Non-pigmented ciliary epithelial cell (primary cell): Measurements from ENCODE around the gene RTCA.
"Not testable (repeated sequence)": the region's sequence is repeated elsewhere in the genome, so short reads cannot be mapped to it uniquely, and the experiment has no call there.

Experiments used
- DNase-seq: peaks from one replicate; pipeline ENCODE4 v3.0.0-alpha.2; 2010; ENCODE audit warnings: low read depth

The RTCA gene

DNA sequence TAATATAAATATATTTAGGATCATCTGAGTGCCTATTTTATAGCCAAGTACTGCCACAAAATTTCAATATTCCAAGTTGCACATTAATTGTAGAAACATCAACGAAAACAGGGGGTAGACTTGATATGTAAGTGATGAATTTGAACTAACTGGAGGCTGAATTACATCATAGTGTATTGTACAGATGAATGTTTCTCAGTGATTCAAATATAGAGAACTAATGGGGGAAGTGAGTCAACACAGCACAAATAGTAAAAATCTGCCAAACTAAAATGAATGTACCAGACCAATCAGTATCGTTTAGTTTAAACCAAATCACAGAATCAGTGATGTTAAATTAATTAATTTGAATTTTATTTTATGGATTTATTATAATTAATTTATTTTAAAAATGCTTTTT is 42.8 kb downstream of the RTCA start:
- DNase-seq: peak; percentile 4

DNA sequence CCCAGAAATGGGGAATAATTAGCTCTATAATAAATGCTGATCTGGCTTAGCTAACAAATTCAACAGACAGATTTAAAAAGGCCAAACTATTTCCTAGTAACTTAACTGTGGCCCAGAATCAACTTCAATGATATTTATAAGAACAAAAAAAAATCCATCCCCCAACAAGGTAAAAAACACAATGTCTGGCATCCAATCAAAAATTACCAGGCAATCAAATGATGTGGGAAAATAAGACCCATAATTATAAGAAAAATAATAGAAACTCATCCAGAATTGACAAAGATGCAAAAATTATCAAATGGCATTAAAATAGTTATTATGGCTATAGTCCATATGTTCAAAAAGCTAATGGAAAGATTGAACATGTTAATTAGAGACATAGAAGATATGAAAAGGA is 43.8 kb downstream of the RTCA start:
- no peak for DNase-seq

DNA sequence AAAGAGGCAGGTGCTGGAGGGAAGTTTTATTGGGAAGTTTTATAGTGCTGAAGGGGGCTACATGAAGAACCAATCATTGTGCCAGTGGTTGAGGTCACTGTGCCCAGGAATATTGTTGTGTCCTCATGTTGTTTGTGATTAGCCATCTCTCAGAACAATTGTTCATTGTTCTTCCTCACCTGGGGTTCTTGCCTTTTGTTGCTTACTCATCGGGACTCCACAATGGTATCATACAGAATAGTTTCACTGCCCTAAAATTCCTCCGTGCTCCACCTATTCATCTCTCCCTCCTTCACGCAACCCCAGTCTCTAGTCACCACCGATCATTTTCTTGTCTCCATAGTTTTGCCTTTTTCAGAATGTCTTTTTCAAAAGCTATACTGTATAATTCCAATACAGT is 47.4 kb downstream of the RTCA start:
- no peak for DNase-seq

DNA sequence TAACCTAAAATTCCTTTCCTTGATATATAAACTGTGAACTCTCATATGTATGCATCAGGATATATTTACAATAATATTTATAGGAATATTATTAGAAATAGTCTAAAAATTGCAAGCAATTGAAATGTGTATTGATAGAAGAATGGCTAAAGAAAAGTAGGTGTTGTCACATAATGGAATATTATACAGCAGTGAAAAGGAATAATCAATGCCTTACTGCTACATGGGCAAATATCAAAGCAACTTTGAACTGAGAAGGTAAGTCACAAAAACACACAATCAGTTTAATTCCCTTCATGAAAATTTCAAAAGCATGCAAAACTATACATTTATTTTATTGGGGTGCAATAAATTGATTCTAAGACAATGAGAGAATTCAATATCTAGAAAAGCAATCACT is 50.6 kb downstream of the RTCA start:
- no peak for DNase-seq

DNA sequence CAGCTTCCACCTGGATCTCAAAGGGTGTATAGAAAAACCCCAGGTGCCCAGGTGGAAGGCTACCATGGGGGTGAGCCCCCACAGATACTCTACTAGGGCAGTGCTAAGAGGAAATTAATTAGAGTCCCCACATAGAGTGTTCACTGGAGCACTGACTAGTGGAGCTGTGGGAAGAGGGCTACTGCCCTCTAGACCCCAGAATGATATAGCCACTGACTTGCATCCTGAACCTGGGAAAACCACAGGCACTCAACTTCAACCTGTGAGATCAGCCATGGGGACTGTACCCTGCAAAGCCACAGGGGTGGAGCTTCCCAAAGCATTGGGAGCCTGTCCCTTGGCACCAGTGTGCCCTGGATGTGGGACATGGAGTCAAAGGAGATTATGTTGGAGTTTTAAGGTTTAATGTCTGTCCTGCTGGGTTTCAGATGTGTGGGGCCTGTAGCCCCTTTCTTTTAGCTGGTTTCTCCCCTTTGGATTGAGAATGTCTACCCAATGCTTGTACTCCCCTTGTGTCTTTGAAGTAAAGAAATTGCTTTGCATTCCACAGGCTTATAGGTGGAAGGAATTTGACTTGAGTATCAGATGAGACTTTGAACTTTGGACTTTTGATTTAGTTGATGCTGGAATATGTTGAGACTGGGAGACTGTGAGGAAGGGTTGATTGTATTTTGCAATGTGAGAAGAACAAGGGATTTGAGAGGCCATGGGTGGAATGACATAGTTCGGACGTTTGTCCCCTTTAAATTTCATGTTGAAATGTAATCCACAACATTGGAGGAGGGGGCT is 54.5 kb downstream of the RTCA start:
- no peak for DNase-seq

DNA sequence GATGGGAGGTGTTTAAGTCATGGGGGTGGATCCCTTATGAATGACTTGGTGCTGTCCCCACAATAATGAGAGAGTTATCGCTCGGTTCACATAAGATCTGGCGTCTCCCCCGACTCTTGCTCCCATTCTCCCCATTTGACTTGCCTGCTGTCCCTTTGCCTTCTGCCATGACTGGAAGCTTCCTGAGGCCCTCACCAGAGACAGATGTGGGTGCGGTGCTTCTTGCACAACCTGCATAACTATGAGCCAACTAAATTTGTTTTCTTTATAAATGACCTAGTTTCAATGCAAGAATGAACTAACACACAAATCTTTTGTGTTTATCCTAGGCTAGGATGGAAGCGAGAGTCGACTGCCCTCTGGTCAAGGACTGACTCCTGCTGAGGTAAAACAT is 55.1 kb downstream of the RTCA start:
- DNase-seq: no peak

DNA sequence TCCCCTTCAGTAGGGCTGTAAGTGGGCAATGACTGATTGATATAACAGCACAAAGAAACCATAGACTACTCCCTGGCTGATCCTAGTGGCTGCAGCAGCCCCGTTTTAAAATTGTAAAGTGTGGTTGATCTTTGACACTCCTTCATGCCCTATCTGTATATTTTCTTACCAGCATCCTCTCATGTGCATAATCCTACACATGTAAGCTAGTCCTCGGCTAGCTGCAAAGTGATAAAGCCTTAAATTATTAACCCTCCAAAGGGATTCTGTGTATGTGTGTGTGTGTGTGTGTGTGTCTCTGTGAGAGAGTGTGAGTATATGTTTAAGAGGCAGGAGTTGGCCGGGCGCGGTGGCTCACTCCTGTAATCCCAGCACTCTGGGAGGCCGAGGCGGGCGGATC is 55.5 kb downstream of the RTCA start:
- DNase-seq: no peak

DNA sequence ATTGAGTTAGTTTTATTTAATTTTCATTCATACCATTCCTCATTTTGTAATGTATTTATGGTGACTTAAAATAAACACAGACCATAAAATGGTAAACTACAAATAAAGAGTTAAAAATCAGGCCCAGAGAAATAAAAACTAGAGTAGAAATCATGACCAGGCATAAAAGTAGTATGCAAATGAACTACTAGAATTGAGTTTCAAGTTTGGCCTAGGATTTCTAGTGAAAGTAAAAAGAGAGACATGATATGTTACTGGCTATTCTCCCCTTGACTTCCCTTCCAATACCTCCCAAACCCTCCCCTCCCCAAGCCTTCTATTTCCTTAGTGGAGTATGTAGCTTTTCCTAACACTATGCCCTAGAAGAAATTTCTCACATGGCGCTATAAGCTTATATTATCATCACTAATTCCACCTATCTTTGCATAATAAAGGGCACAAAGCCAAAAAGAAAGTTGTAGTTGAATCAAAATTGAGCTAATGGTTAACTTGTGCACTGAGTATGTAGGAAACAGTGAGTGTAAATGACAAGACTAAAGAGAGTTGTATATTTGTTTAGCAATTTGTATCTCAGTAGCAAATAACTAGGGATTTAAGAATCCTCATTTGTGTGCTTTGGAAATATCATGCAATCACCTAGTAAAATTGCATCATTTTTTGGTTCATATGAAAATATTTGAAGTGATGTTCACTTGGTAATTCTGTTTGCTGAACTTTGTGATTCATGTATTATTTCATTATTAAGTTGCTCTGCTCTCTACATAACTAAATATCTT is 56.6 kb downstream of the RTCA start:
- DNase-seq: no peak

DNA sequence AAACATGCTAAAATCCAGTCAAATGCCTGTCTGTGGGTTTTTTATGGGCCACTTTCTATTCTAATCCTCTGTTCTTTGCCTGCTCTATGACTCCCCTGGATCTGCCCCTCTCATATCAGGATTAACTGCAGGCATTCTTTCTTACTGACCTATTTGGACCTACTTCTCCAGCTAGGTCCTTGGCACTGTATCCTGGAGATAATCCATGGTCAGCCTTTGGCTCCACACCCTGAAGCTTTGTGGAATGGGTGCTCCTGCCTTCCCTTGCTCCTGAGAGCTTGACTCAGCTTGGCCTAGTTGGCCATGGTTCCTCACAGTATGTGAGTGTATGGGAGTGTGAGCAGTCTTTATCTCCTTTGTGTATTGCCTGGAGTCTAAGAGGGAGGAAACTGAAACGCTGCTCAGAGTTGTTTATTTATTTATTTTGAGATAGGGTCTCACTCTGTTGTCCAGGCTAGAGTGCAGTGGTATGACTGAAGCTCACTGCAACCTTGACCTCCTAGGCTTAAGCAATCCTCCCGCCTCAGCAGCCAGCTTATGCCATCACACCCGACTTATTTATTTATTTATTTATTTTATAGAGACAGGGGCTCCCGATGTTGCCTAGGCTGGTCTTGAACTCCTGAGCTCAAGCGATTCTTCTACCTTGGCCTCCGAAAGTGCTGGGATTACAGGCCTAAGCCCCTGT is 57.5 kb downstream of the RTCA start:
- no peak for DNase-seq

DNA sequence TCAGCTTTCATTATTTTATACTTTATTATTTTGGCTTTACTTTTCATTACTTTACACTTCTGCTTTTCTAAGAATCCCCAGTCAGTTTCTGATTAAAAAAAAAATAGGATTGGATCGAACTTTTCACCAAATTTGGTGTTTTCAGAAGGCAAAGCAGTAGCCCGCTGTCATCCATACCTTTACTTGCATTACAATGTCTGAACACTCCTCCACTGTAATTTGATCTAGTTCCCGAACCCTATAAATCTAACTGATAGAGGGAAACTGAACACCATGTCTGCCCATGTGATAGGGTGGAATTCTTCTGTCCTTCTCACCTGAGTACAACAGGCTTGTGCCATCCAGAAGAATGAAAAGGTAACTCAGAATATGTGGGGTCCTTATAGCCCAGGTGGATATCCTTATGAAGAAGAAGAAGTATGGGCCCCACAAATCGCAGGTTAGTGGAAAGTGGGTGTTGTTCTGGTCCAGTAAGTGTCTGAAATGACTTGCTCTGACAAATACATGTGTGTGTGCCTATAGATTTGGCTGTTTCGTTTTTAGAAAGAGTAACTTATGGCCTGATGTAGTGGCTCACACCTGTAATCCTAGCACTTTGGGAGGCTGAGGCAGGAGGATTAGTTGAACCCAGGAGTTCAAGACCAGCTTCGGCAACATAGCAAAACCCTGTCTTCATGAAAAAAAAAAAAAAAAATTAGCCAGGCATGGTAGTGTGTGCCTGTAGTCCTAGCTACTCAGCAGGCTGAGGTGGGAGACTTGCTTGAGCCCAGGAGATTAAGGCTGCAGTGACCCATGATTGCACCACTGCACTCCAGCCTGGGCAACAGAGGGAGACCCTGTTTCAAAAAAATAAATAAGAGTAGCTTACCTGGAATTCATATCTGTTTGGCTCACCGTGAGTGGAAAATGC is 59.7 kb downstream of the RTCA start:
- no peak for DNase-seq

DNA sequence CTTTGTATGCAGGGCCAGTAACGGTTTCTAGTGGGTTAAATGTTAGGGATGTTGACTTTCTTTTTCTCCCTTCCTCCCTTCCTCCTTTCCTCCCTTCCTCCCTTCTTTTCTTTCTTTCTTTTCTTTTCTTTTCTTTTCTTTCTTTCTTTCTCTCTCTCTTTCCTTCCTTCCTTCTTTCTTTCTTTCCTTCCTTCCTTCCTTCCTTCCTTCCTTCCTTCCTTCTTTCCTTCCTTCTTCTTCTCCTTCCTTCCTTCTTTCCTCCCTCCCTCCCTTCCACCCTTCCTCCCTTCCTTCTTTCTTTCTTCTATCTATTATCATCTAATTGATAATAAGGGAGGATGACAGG is 60.3 kb downstream of the RTCA start:
- DNase-seq: not testable (repeated sequence)

DNA sequence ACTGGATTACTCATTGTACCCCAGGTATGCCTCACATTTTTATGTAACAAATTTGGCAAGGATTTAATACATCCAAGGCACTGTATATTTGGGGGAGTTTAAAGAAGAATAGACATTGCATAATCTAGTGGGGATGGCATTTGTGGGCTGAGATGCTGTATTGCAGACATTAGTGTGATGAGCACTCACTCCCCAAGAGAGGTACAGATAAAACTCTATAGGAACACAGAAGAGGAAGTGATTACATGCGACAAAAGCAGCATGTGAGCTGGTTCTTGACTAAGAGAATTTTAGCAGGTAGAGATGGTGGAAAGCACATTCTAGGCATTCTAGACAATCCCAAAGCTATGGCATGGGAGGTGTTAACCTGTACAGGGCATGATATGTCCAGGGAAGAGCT is 62.1 kb downstream of the RTCA start:
- no peak for DNase-seq

DNA sequence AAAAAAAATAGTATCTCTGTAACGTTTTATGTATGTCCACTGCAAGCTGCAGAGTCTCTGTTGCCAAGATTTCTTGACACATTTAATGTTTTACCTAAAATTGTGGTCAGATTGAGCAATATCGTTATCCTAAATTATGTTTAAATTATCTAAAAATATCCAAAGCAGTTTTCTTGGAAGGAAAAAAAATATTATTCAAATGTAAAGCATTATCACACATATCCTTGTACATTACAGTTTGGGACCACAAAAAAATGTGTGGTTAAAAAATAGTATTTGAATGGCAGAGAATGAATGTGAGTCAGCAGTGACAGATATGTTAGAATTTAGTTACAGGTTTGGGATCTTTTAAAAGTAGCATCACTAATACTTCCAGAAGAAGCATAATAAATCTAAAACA is 65.1 kb downstream of the RTCA start:
- DNase-seq: not testable (repeated sequence)

DNA sequence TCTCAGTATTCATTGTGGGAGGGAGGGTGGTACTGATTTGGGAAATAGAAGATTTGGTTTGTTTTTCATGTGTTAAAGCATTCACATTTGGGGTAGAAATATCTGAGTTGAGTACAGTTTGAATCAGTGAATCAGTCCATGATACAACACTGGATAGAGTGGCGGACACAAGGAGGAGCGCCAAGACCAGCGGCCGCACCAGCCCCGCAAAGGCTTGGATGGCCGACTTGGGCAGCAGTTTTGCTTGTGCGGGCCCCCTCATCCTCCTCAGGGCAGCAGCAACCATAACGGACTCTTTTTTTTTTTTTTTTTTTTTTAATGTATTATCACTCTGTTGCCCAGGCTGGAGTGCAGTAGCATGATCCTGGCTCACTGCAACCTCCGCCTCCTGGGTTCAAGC is 66.3 kb downstream of the RTCA start:
- no peak for DNase-seq

DNA sequence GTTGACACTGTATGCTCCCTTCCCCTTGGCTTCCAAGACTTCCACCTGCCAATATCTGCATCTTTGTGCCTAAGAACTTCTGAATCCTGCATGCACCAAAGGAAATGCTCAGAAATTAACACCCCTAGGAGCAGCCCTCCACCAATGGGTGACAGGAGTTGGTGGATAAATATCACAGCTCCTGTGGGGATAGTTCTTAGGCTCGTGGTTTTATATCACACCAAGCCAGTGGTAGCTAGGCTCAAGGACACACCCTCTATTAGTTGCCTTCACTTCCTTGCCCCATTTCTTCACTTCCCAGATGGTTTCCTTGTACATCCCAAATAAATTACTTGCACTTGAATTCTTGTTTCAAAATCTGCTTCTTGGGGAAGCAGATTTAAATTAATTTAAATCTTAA is 69.4 kb downstream of the RTCA start:
- no peak for DNase-seq

DNA sequence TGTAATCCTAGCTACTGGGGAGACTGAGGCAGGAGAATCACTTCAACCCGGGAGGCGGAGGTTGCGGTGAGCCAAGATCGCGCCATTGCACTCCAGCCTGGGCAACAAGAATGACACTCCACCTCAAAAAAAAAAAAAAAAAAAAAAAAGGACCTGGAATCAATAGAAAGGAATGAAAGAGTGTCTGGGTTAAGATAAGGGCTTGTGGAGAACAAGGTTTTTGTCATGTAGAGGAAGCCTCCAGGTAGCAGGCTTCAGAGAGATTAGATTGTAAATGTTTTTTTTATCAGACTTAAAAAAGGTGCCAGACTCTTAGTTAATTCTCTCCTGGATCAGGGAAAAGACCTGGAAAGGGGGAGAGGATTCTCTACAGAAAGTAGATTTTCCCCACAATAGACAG is 71.9 kb downstream of the RTCA start:
- DNase-seq: not testable (repeated sequence)

DNA sequence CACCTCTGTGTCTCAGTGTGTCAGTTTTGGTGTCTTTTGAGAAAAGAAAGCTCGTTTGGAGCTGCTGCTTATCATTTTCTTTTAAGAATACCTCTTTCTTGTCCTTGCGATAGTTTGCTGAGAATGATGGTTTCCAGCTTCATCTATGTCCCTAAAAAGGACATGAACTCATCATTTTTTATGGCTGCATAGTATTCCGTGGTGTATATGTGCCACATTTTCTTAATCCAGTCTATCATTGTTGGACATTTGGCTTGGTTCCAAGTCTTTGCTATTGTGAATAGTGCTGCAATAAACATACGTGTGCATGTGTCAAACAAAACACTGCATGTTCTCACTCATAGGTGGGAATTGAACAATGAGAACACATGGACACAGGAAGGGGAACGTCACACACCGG is 73.7 kb downstream of the RTCA start:
- not testable (repeated sequence) for DNase-seq

DNA sequence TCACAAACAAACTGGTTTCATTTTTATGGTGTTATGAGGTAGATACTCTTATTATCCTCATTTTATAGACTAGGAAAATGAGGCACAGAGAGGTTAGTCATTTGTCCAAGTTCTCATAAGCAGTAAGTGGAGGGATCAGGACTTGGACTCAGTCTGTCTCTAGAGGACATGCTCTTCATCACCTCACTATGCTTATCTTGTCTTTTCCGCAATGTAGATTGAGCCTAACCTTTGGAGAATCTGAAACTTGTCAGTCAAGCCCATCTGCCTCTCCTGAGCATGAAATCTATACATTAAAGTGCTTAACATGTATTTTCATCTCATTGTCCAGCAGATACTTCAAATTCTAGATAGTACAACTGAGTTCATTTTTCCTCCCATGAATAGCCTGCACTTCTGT is 74.5 kb downstream of the RTCA start:
- DNase-seq: no peak

DNA sequence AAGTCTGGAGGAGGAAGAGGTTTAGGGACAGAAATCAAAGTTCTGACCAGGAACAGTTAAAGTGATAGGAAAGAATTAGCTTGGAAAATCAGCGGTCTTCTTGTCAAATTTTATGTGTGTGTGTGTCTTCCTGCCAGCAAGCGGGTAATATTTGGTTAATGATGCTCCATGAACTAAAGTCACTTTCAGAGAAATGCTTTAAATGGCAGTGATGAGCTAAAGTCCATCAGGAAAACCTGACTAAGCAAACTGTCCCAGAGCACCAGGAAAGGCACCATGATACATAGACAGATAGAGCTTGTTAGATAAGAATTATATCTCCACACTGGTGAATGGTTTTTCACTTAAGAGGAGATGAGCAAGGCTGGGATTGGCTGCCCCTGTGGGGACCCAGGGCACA is 76.3 kb downstream of the RTCA start:
- DNase-seq: no peak
